H1 (cell line): ENCODE measurements around the gene OST4. TPM values are rescaled to one million over a fixed set of nuclear protein-coding genes. Genes with fewer than 3 reads are reported as not detected.

Experiments used
- CEBPB ChIP-seq: IDR thresholded peaks from 2 replicates; pipeline ENCODE4 v1.6.1; 2012; ENCODE audit warnings: low read depth, low read length
- CREB1 ChIP-seq: IDR thresholded peaks from 2 replicates; pipeline ENCODE4 v1.6.1; 2012; ENCODE audit warnings: inconsistent platforms
- RFX5 ChIP-seq: IDR thresholded peaks from 2 replicates; pipeline ENCODE4 v1.6.1; 2011; ENCODE audit warnings: low read depth, low read length, improper control_type of control experiment, borderline replicate concordance
- RXRA ChIP-seq: IDR thresholded peaks from 2 replicates; pipeline ENCODE4 v1.6.1; 2011; ENCODE audit warnings: low read depth, mild to moderate bottlenecking, low read length, moderate library complexity; ENCODE audit not compliant: insufficient read depth
- SIN3A ChIP-seq, 2 experiments: IDR thresholded peaks in 1 of 2; conservative IDR thresholded peaks in 1 of 2; 2 replicates each; pipeline ENCODE4 v1.6.1; 2011 to 2012; ENCODE audit warnings: low read length in 2 of 2, improper control_type of control experiment in 1 of 2, low read depth in 1 of 2, mild to moderate bottlenecking in 1 of 2
- SUZ12 ChIP-seq: fragments of 200-600 bp; sonication (generic); IDR thresholded peaks from 2 replicates; pipeline ENCODE4 v1.6.1; 2012; ENCODE audit warnings: mild to moderate bottlenecking, inconsistent platforms, low read length, moderate library complexity, mixed read lengths
- YY1 ChIP-seq: IDR thresholded peaks from 2 replicates; pipeline ENCODE4 v1.6.1; 2011; ENCODE audit warnings: low read depth, mild to moderate bottlenecking, low read length
- polyA plus RNA-seq, 7 experiments: library from polyadenylated mRNA; depleted of rRNA in 3 of 7; stranded (reverse) in 5 of 7; unstranded in 2 of 7; fragments of >200 nt in 5 of 7; fragments of 200-250 nt in 2 of 7; gene quantifications; 1 replicate in 5 of 7; 2 replicates in 1 of 7; 4 replicates in 1 of 7; pipeline versions ENCODE4 v1.2.1 to v1.2.3, GENCODE V29; 2011 to 2013; ENCODE audit warnings: missing spikeins in 2 of 7, mixed read lengths in 2 of 7
- total RNA-seq: library from RNA; stranded (reverse); fragmentation: NEBNext Ultra II Directional; extraction: Animal tissue kit (Norgen Biotek cat#: 25700); gene quantifications from 2 replicates; pipeline ENCODE4 v1.2.1, GENCODE V29; 2021

Gene OST4
- total and polyA plus RNA-seq, 2 of the 8 experiments (the other 6 are each of a cell fraction or from before 2014, with no cell fraction given) = 225 to 865 TPM

DNA sequence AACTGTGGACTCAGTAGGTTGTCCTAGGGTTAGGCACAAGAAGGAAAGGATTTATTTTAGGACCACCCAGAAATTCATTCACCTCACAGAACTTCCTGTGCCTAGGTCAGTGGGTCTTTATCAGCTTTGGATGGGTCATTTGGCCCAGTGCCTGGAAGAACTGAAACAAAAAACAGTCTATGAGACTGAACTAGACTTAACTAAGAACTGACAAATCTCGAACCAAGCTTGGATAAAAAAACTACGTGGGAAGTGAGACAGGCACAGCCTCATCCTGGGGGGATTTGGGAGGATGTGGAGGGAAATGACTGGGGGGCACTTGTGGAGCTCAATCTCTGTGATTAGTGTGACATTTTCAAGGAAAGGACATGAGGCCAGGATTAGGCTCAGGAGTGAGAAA is 2.3 kb upstream of the OST4 start (continued):
- TF ChIP-seq SUZ12 (no peak), CREB1 (no peak), YY1 (no peak), RFX5 (no peak), RXRA (no peak), SIN3A (conservative IDR thresholded peaks at IDR 0.05 in 1 of 2, IDR thresholded peaks at IDR 0.05 in 1 of 2; ENCODE audit: low read depth in 1 of 2, low read length in 2 of 2) (no peak), CEBPB (no peak)
